HEK293 (cell line): Measurements from ENCODE around the gene AKAP11.
A peak's percentile ranks its signal among the peaks of the same experiment; 100 is the strongest.

Experiments used
- CTCF ChIA-PET: fragments of 350-600 bp; formaldehyde crosslinking; extraction: SDS; loops from one replicate; lab custom pipeline; 2021; ENCODE audit warnings: antibody characterized with exemption; lab: Yijun Ruan, JAX
- POLR2A ChIA-PET: fragments of 300-600 bp; formaldehyde crosslinking; extraction: SDS; loops from one replicate; lab custom pipeline; 2020; ENCODE audit warnings: antibody characterized with exemption, inconsistent platforms; lab: Yijun Ruan, JAX
- H3K27ac ChIP-seq: fragments of 200-500 bp; sonication (Bioruptor generic); 2 replicates; pipeline ENCODE4 v1.5.1; 2014; ENCODE audit warnings: low read depth, low read length, control low read depth, inconsistent platforms; ENCODE audit errors: extremely low read depth
- H3K36me3 ChIP-seq, 2 experiments: fragments of 200-500 bp in 1 of 2; sonication (Bioruptor generic) in 1 of 2; 1 replicate in 1 of 2; 2 replicates in 1 of 2; pipeline ENCODE4 v1.5.1; 2014 to 2017; ENCODE audit warnings: inconsistent platforms in 2 of 2, low read length in 2 of 2; ENCODE audit not compliant: control insufficient read depth in 2 of 2, insufficient read depth in 1 of 2
- H3K4me1 ChIP-seq: fragments of 200-500 bp; sonication (Bioruptor generic); 2 replicates; pipeline ENCODE4 v1.5.1; 2014; ENCODE audit warnings: mild to moderate bottlenecking, low read length, inconsistent platforms; ENCODE audit not compliant: control insufficient read depth, insufficient read depth
- H3K4me3 ChIP-seq: 2 replicates; pipeline ENCODE4 v1.5.1; 2011; ENCODE audit warnings: low read depth, mild to moderate bottlenecking, control low read depth, low read length, moderate library complexity
- H3K9me3 ChIP-seq: fragments of 200-500 bp; sonication (Bioruptor generic); 2 replicates; pipeline ENCODE4 v1.5.1; 2014; ENCODE audit warnings: low read depth, low read length, inconsistent platforms; ENCODE audit not compliant: control insufficient read depth, insufficient read depth
- IKZF3 ChIP-seq: fragments of 450-650 bp; IDR thresholded peaks from 2 replicates; pipeline ENCODE4 v1.5.0; 2018; ENCODE audit warnings: missing biosample characterization, mild to moderate bottlenecking, missing genetic modification characterization, moderate library complexity
- KLF8 ChIP-seq: fragments of 450-650 bp; formaldehyde crosslinking; IDR thresholded peaks from 2 replicates; pipeline ENCODE4 v1.5.1; 2016; ENCODE audit warnings: missing biosample characterization, missing genetic modification characterization
- OSR2 ChIP-seq: fragments of 450-650 bp; formaldehyde crosslinking; IDR thresholded peaks from 2 replicates; pipeline ENCODE4 v1.5.1; 2016; ENCODE audit warnings: missing biosample characterization, missing genetic modification characterization
- PRDM1 ChIP-seq: fragments of 450-650 bp; formaldehyde crosslinking; IDR thresholded peaks from 2 replicates; pipeline ENCODE4; 2016; ENCODE audit warnings: missing biosample characterization, missing genetic modification characterization
- RBAK ChIP-seq: fragments of 450-650 bp; formaldehyde crosslinking; IDR thresholded peaks from 2 replicates; pipeline ENCODE4 v1.5.1; 2016; ENCODE audit warnings: missing biosample characterization, missing genetic modification characterization
- WT1 ChIP-seq: fragments of 450-650 bp; formaldehyde crosslinking; IDR thresholded peaks from 2 replicates; pipeline ENCODE4 v1.5.1; 2016; ENCODE audit warnings: missing biosample characterization, missing genetic modification characterization
- ZBTB17 ChIP-seq: fragments of 450-650 bp; formaldehyde crosslinking; IDR thresholded peaks from 2 replicates; pipeline ENCODE4 v1.5.1; 2016; ENCODE audit warnings: missing biosample characterization, missing genetic modification characterization
- ZEB2 ChIP-seq: fragments of 450-650 bp; formaldehyde crosslinking; IDR thresholded peaks from 2 replicates; pipeline ENCODE4 v1.5.1; 2016; ENCODE audit warnings: missing biosample characterization, missing genetic modification characterization
- ZFP69B ChIP-seq: fragments of 450-650 bp; formaldehyde crosslinking; IDR thresholded peaks from 2 replicates; pipeline ENCODE4 v1.5.1; 2016; ENCODE audit warnings: missing biosample characterization, missing genetic modification characterization
- ZNF140 ChIP-seq: fragments of 450-650 bp; formaldehyde crosslinking; IDR thresholded peaks from 2 replicates; pipeline ENCODE4 v1.5.1; 2016; ENCODE audit warnings: missing biosample characterization, missing genetic modification characterization
- ZNF146 ChIP-seq: fragments of 450-650 bp; formaldehyde crosslinking; IDR thresholded peaks from 2 replicates; pipeline ENCODE4 v1.5.1; 2016; ENCODE audit warnings: missing biosample characterization, missing genetic modification characterization
- ZNF169 ChIP-seq: fragments of 450-650 bp; formaldehyde crosslinking; IDR thresholded peaks from 2 replicates; pipeline ENCODE4 v1.5.1; 2016; ENCODE audit warnings: missing biosample characterization, missing genetic modification characterization
- ZNF175 ChIP-seq: fragments of 450-650 bp; formaldehyde crosslinking; IDR thresholded peaks from 2 replicates; pipeline ENCODE4 v1.5.1; 2016; ENCODE audit warnings: missing biosample characterization, missing genetic modification characterization
- ZNF202 ChIP-seq: fragments of 450-650 bp; formaldehyde crosslinking; IDR thresholded peaks from 2 replicates; pipeline ENCODE4 v1.5.1; 2016; ENCODE audit warnings: missing biosample characterization, missing genetic modification characterization, borderline replicate concordance
- ZNF214 ChIP-seq: fragments of 450-650 bp; formaldehyde crosslinking; IDR thresholded peaks from 2 replicates; pipeline ENCODE4 v1.5.1; 2017; ENCODE audit warnings: missing biosample characterization, mild to moderate bottlenecking, missing genetic modification characterization, borderline replicate concordance
- ZNF335 ChIP-seq: fragments of 450-650 bp; formaldehyde crosslinking; conservative IDR thresholded peaks from 2 replicates; pipeline ENCODE4 v1.5.1; 2016; ENCODE audit warnings: missing biosample characterization, missing genetic modification characterization
- ZNF350 ChIP-seq: fragments of 450-650 bp; formaldehyde crosslinking; IDR thresholded peaks from 2 replicates; pipeline ENCODE4 v1.5.0; 2017; ENCODE audit warnings: missing biosample characterization, mild to moderate bottlenecking, missing genetic modification characterization
- ZNF354C ChIP-seq: fragments of 450-650 bp; formaldehyde crosslinking; IDR thresholded peaks from 2 replicates; pipeline ENCODE4 v1.5.1; 2016; ENCODE audit warnings: missing biosample characterization, missing genetic modification characterization, low read depth, borderline replicate concordance
- ZNF37A ChIP-seq: fragments of 450-650 bp; IDR thresholded peaks from 2 replicates; pipeline ENCODE4 v1.5.1; 2018; ENCODE audit warnings: missing biosample characterization, missing genetic modification characterization
- ZNF416 ChIP-seq: fragments of 450-650 bp; formaldehyde crosslinking; IDR thresholded peaks from 2 replicates; pipeline ENCODE4 v1.5.1; 2016; ENCODE audit warnings: missing biosample characterization, missing genetic modification characterization
- ZNF423 ChIP-seq: fragments of 450-650 bp; formaldehyde crosslinking; IDR thresholded peaks from 2 replicates; pipeline ENCODE4 v1.5.1; 2016; ENCODE audit warnings: missing biosample characterization, missing genetic modification characterization
- ZNF521 ChIP-seq: fragments of 450-650 bp; formaldehyde crosslinking; IDR thresholded peaks from 2 replicates; pipeline ENCODE4 v1.5.1; 2017; ENCODE audit warnings: missing biosample characterization, mild to moderate bottlenecking, missing genetic modification characterization
- ZNF600 ChIP-seq: fragments of 450-650 bp; formaldehyde crosslinking; IDR thresholded peaks from 2 replicates; pipeline ENCODE4 v1.5.1; 2016; ENCODE audit warnings: missing biosample characterization, missing genetic modification characterization
- ZNF629 ChIP-seq: fragments of 450-650 bp; formaldehyde crosslinking; IDR thresholded peaks from 2 replicates; pipeline ENCODE4 v1.5.1; 2017; ENCODE audit warnings: missing biosample characterization, missing genetic modification characterization
- ZNF660 ChIP-seq: fragments of 450-650 bp; IDR thresholded peaks from 2 replicates; pipeline ENCODE4 v1.5.1; 2018; ENCODE audit warnings: missing biosample characterization, mild to moderate bottlenecking, missing genetic modification characterization
- ZNF707 ChIP-seq: fragments of 450-650 bp; formaldehyde crosslinking; IDR thresholded peaks from 2 replicates; pipeline ENCODE4 v1.5.1; 2016; ENCODE audit warnings: missing biosample characterization, missing genetic modification characterization
- ZNF768 ChIP-seq: fragments of 450-650 bp; formaldehyde crosslinking; IDR thresholded peaks from 2 replicates; pipeline ENCODE4 v1.5.1; 2018; ENCODE audit warnings: missing biosample characterization, mild to moderate bottlenecking, missing genetic modification characterization
- ZNF785 ChIP-seq: fragments of 450-650 bp; formaldehyde crosslinking; IDR thresholded peaks from 2 replicates; pipeline ENCODE4 v1.5.1; 2016; ENCODE audit warnings: missing biosample characterization, missing genetic modification characterization
- ZNF791 ChIP-seq: fragments of 450-650 bp; formaldehyde crosslinking; IDR thresholded peaks from 2 replicates; pipeline ENCODE4 v1.5.1; 2016; ENCODE audit warnings: missing biosample characterization, missing genetic modification characterization
- ZSCAN30 ChIP-seq: fragments of 450-650 bp; IDR thresholded peaks from 2 replicates; pipeline ENCODE4 v1.5.1; 2018; ENCODE audit warnings: missing biosample characterization, mild to moderate bottlenecking, missing genetic modification characterization, moderate library complexity
- TF ChIP-seq, protein P1 (sequence below): fragments of 450-650 bp; formaldehyde crosslinking; IDR thresholded peaks from 2 replicates; pipeline ENCODE4 v1.5.1; 2016; ENCODE audit warnings: missing biosample characterization, missing genetic modification characterization
- TF ChIP-seq, protein P2 (sequence below): fragments of 450-650 bp; formaldehyde crosslinking; IDR thresholded peaks from 2 replicates; pipeline ENCODE4 v1.5.1; 2016; ENCODE audit warnings: missing biosample characterization, missing genetic modification characterization
- TF ChIP-seq, protein P3 (sequence below): fragments of 450-650 bp; formaldehyde crosslinking; IDR thresholded peaks from 2 replicates; pipeline ENCODE4 v1.5.1; 2016; ENCODE audit warnings: missing biosample characterization, missing genetic modification characterization
- TF ChIP-seq, protein P4 (sequence below): fragments of 450-650 bp; formaldehyde crosslinking; IDR thresholded peaks from 2 replicates; pipeline ENCODE4 v1.5.1; 2016; ENCODE audit warnings: missing biosample characterization, missing genetic modification characterization, low read depth
- TF ChIP-seq, protein P5 (sequence below): fragments of 450-650 bp; formaldehyde crosslinking; IDR thresholded peaks from 2 replicates; pipeline ENCODE4 v1.5.1; 2017; ENCODE audit warnings: missing biosample characterization, missing genetic modification characterization

AKAP11 gene

DNA sequence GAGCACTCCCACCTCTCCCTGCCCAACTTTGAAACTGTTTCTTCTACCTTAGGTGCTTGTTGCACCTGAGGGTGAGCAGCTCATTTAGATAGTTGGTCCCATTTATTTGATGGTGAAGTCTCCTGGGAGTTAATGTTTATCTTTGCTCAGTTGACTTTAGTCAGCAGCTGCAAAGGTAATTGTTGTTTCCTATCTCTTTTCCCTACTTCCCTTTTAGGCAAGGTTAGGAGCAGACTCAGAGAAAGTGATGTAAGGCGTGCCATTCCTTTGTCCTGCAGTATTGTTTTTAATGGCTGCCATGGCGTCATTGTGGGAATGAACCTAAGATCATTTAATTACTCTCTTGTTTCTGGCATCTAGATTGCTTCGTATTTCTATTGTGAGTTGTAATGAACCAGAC lies 11.6 kb downstream of the AKAP11 start:
- ChIA-PET CTCF (no interaction called here), POLR2A (no interaction called here)
- Histone ChIP-seq H3K36me3 (peaks cover 7 to 20% of the 10 kb centered on the region in 2 experiments; a peak in 2 of 3 replicates), H3K4me3 (no peak overlapping the region), H3K27ac (no peak overlapping the region), H3K9me3 (no peaks in the 10 kb centered on the region), H3K4me1 (peaks cover 8% of the 10 kb centered on the region)
- TF ChIP-seq IKZF3 (tag by site-specific recombination) = peak; percentile 71
- no peak for TF ChIP-seq ZNF140
- TF ChIP-seq OSR2 (tag by site-specific recombination) = no peak
- TF ChIP-seq ZSCAN30 (tag by site-specific recombination) = no peak
- TF ChIP-seq, protein P1, sequence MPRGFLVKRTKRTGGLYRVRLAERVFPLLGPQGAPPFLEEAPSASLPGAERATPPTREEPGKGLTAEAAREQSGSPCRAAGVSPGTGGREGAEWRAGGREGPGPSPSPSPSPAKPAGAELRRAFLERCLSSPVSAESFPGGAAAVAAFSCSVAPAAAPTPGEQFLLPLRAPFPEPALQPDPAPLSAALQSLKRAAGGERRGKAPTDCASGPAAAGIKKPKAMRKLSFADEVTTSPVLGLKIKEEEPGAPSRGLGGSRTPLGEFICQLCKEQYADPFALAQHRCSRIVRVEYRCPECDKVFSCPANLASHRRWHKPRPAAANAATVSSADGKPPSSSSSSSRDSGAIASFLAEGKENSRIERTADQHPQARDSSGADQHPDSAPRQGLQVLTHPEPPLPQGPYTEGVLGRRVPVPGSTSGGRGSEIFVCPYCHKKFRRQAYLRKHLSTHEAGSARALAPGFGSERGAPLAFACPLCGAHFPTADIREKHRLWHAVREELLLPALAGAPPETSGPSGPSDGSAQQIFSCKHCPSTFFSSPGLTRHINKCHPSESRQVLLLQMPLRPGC = peak; percentile 78
- no peak for TF ChIP-seq ZNF416 (tag by site-specific recombination)
- no peak for TF ChIP-seq RBAK
- no peak for TF ChIP-seq ZNF521
- no peak for TF ChIP-seq ZNF202
- TF ChIP-seq ZNF600 = peak; percentile 65
- no peak for TF ChIP-seq ZNF660 (tag by site-specific recombination)
- TF ChIP-seq ZNF707 (tag by site-specific recombination) = no peak
- 0 out of 2 replicates have a peak, but pooled peaks have one; percentile 48 for TF ChIP-seq WT1 (tag by site-specific recombination)
- TF ChIP-seq ZNF37A (tag by site-specific recombination) = no peak
- TF ChIP-seq, protein P2, sequence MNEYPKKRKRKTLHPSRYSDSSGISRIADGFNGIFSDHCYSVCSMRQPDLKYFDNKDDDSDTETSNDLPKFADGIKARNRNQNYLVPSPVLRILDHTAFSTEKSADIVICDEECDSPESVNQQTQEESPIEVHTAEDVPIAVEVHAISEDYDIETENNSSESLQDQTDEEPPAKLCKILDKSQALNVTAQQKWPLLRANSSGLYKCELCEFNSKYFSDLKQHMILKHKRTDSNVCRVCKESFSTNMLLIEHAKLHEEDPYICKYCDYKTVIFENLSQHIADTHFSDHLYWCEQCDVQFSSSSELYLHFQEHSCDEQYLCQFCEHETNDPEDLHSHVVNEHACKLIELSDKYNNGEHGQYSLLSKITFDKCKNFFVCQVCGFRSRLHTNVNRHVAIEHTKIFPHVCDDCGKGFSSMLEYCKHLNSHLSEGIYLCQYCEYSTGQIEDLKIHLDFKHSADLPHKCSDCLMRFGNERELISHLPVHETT (tag by site-specific recombination) = no peak
- TF ChIP-seq, protein P3, sequence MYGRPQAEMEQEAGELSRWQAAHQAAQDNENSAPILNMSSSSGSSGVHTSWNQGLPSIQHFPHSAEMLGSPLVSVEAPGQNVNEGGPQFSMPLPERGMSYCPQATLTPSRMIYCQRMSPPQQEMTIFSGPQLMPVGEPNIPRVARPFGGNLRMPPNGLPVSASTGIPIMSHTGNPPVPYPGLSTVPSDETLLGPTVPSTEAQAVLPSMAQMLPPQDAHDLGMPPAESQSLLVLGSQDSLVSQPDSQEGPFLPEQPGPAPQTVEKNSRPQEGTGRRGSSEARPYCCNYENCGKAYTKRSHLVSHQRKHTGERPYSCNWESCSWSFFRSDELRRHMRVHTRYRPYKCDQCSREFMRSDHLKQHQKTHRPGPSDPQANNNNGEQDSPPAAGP (tag by site-specific recombination) = no peak
- TF ChIP-seq ZNF335 = 0 out of 2 replicates have a peak, but pooled peaks have one; percentile 25
- TF ChIP-seq ZBTB17 = peak; percentile 58; the same call in 1 of the 2 replicates
- no peak for TF ChIP-seq PRDM1 (tag by site-specific recombination)
- TF ChIP-seq ZNF354C (tag by site-specific recombination) = no peak
- TF ChIP-seq ZNF350 (tag by site-specific recombination) = no peak
- TF ChIP-seq ZFP69B = no peak
- TF ChIP-seq KLF8 = no peak
- no peak for TF ChIP-seq ZNF169 (tag by site-specific recombination)
- TF ChIP-seq, protein P4, sequence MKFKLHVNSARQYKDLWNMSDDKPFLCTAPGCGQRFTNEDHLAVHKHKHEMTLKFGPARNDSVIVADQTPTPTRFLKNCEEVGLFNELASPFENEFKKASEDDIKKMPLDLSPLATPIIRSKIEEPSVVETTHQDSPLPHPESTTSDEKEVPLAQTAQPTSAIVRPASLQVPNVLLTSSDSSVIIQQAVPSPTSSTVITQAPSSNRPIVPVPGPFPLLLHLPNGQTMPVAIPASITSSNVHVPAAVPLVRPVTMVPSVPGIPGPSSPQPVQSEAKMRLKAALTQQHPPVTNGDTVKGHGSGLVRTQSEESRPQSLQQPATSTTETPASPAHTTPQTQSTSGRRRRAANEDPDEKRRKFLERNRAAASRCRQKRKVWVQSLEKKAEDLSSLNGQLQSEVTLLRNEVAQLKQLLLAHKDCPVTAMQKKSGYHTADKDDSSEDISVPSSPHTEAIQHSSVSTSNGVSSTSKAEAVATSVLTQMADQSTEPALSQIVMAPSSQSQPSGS (tag by site-specific recombination) = no peak
- TF ChIP-seq, protein P5, sequence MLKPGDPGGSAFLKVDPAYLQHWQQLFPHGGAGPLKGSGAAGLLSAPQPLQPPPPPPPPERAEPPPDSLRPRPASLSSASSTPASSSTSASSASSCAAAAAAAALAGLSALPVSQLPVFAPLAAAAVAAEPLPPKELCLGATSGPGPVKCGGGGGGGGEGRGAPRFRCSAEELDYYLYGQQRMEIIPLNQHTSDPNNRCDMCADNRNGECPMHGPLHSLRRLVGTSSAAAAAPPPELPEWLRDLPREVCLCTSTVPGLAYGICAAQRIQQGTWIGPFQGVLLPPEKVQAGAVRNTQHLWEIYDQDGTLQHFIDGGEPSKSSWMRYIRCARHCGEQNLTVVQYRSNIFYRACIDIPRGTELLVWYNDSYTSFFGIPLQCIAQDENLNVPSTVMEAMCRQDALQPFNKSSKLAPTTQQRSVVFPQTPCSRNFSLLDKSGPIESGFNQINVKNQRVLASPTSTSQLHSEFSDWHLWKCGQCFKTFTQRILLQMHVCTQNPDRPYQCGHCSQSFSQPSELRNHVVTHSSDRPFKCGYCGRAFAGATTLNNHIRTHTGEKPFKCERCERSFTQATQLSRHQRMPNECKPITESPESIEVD (tag by site-specific recombination) = 0 out of 2 replicates have a peak, but pooled peaks have one; percentile 8
- TF ChIP-seq ZNF768 (tag by site-specific recombination) = no peak
- no peak for TF ChIP-seq ZNF146 (tag by site-specific recombination)
- no peak for TF ChIP-seq ZEB2 (tag by site-specific recombination)
- TF ChIP-seq ZNF629 = peak; percentile 88
- TF ChIP-seq ZNF175 = no peak
- TF ChIP-seq ZNF423 (tag by site-specific recombination) = no peak
- TF ChIP-seq ZNF791 (tag by site-specific recombination) = no peak
- no peak for TF ChIP-seq ZNF214
- no peak for TF ChIP-seq ZNF785
